B cell (primary cell): ENCODE data around the gene OR51B4. TPM values are rescaled to one million over a fixed set of nuclear protein-coding genes. Genes with fewer than 3 reads are reported as not detected.

ENCODE experiments used
- ATAC-seq: fragments of 200-7000 bp; cut with Tn5 transposase; one replicate; pipeline ENCODE4 v1.10.0; 2021; ENCODE audit warnings: low read depth, mild to moderate bottlenecking, moderate number of reproducible peaks, moderate library complexity
- CTCF ChIA-PET: fragments of 350-600 bp; sonication (Branson Sonifier 250); formaldehyde crosslinking; loops from one replicate; lab custom pipeline; 2021; ENCODE audit warnings: antibody characterized with exemption, inconsistent platforms; lab: Charles Lee
- POLR2A ChIA-PET: fragments of 350-600 bp; sonication (Branson Sonifier 250); formaldehyde crosslinking; loops from one replicate; lab custom pipeline; 2021; ENCODE audit warnings: antibody characterized with exemption; lab: Charles Lee
- DNase-seq: peaks from one replicate; pipeline ENCODE4 v3.0.0; 2013
- H2AFZ ChIP-seq: 2 replicates; pipeline ENCODE4 v1.6.1; 2012; ENCODE audit warnings: mild to moderate bottlenecking, low read depth, low read length; ENCODE audit not compliant: insufficient read depth, poor library complexity, severe bottlenecking
- H3K27ac ChIP-seq, 2 donors: 1 replicate in 1 of 2; 2 replicates in 1 of 2; pipeline ENCODE4 v1.5.1; 2012 to 2013; ENCODE audit warnings: low read length in 2 of 2, mild to moderate bottlenecking in 2 of 2, moderate library complexity in 1 of 2
- H3K27me3 ChIP-seq, 4 experiments: fragments of 200-600 bp in 1 of 4; sonication (generic) in 1 of 4; replicated peaks in 1 of 4; 1 replicate in 2 of 4; 2 replicates in 2 of 4; pipeline versions ENCODE4 v1.6.1 to v1.7.0; 2013 to 2016; ENCODE audit warnings: low read length in 3 of 4, mild to moderate bottlenecking in 2 of 4, mixed read lengths in 1 of 4, moderate library complexity in 1 of 4; ENCODE audit not compliant: insufficient read depth in 4 of 4, control insufficient read depth in 3 of 4; ENCODE audit errors: control extremely low read depth in 1 of 4
- H3K36me3 ChIP-seq, 2 experiments: replicated peaks in 1 of 2; 1 replicate in 1 of 2; 2 replicates in 1 of 2; pipeline versions ENCODE4 v1.6.1 to v1.7.1; 2013; ENCODE audit warnings: low read length in 1 of 2; ENCODE audit not compliant: insufficient read depth in 2 of 2, control insufficient read depth in 1 of 2; ENCODE audit errors: control extremely low read depth in 1 of 2, extremely low read depth in 1 of 2
- H3K4me1 ChIP-seq, 2 donors: fragments of 200-600 bp in 1 of 2; sonication (generic) in 1 of 2; 1 replicate in 1 of 2; 2 replicates in 1 of 2; pipeline versions ENCODE4 v1.5.1 to v1.6.1; 2013 to 2017; ENCODE audit warnings: low read length in 2 of 2; ENCODE audit not compliant: control insufficient read depth in 2 of 2, insufficient read depth in 2 of 2
- H3K4me2 ChIP-seq: replicated peaks from 2 replicates; pipeline ENCODE3; 2012; ENCODE audit warnings: mild to moderate bottlenecking, low read depth, low read length; ENCODE audit not compliant: poor library complexity, severe bottlenecking
- H3K4me3 ChIP-seq, 5 experiments: fragments of 200-600 bp in 1 of 5; sonication (generic) in 1 of 5; 1 replicate in 3 of 5; 2 replicates in 2 of 5; pipeline versions ENCODE4 v1.5.1 to v1.7.0; 2011 to 2016; ENCODE audit warnings: low read length in 4 of 5, mild to moderate bottlenecking in 4 of 5, low read depth in 2 of 5, control low read depth in 1 of 5, moderate library complexity in 1 of 5; ENCODE audit not compliant: insufficient read depth in 1 of 5; ENCODE audit errors: control extremely low read depth in 1 of 5, extremely low read depth in 1 of 5
- H3K79me2 ChIP-seq: fragments of 200-600 bp; sonication (generic); one replicate; pipeline ENCODE4 v1.6.0; 2016; ENCODE audit warnings: low read length; ENCODE audit not compliant: control insufficient read depth, insufficient read depth
- H3K9ac ChIP-seq: fragments of 200-600 bp; sonication (generic); 2 replicates; pipeline ENCODE4 v1.6.1; 2017; ENCODE audit warnings: mild to moderate bottlenecking, low read length, moderate library complexity
- H3K9me3 ChIP-seq, 3 donors: one replicate each; pipeline versions ENCODE4 v1.6.1 to v1.7.1; 2013; ENCODE audit warnings: low read length in 2 of 3; ENCODE audit not compliant: control insufficient read depth in 2 of 3, insufficient read depth in 1 of 3; ENCODE audit errors: control extremely low read depth in 1 of 3
- H4K20me1 ChIP-seq: 2 replicates; pipeline ENCODE4 v1.6.0; 2012; ENCODE audit warnings: mild to moderate bottlenecking, low read length; ENCODE audit not compliant: insufficient read depth, control insufficient read depth, poor library complexity, severe bottlenecking
- H3K27ac Mint-ChIP-seq: one replicate; pipeline ENCODE4 v1.8.0; 2021; ENCODE audit warnings: mixed read lengths
- H3K27me3 Mint-ChIP-seq: one replicate; pipeline ENCODE4 v1.8.0; 2021; ENCODE audit warnings: mixed read lengths
- H3K4me1 Mint-ChIP-seq: one replicate; pipeline ENCODE4 v1.8.0; 2021; ENCODE audit warnings: mixed read lengths
- H3K4me3 Mint-ChIP-seq: one replicate; pipeline ENCODE4 v1.8.0; 2021; ENCODE audit warnings: mixed read lengths
- H3K9me3 Mint-ChIP-seq: one replicate; pipeline ENCODE4 v1.8.0; 2022; ENCODE audit warnings: mixed read lengths; ENCODE audit not compliant: insufficient read depth
- EZH2 ChIP-seq: IDR thresholded peaks from 2 replicates; pipeline ENCODE4 v1.6.1; 2012; ENCODE audit warnings: borderline replicate concordance, low read depth, mild to moderate bottlenecking, moderate library complexity, low read length; ENCODE audit not compliant: insufficient read depth, poor library complexity, severe bottlenecking
- WGBS: methylation state at CpG from one replicate; pipeline ENCODE4 v1.1.5; 2013; ENCODE audit warnings: missing lambda C conversion rate; ENCODE audit not compliant: insufficient coverage; 5-methylcytosine and 5-hydroxymethylcytosine counted together
- intact Hi-C: fragments of 100-400 bp; cut with micrococcal nuclease; formaldehyde crosslinking; loops from one replicate; pipeline ENCODE4 v1.10.0; 2022
- polyA plus RNA-seq: library from polyadenylated mRNA; depleted of rRNA; stranded (reverse); fragments of >200 nt; gene quantifications from 2 replicates; pipeline ENCODE4 v1.2.3, GENCODE V29; 2012
- total RNA-seq, 2 donors: library from RNA; stranded (reverse); fragments of 120-200 nt in 1 of 2; gene quantifications; 1 replicate in 1 of 2; 2 replicates in 1 of 2; pipeline versions ENCODE4 v1.2.3 to v1.2.4, GENCODE V29; 2013 to 2022
- TF ChIP-seq, protein P1 (sequence below): fragments of 200-600 bp; IDR thresholded peaks from one replicate; pipeline ENCODE4 v1.8.0; 2022; ENCODE audit warnings: antibody characterized with exemption, mild to moderate bottlenecking

Gene OR51B4
- total and polyA plus RNA-seq, 2 donors (not counting 1 experiment from before 2014, with no cell fraction given), result 0.21 TPM; not detected in 1

- H3K79me2 ChIP-seq, result no peaks in the 10 kb centered on the region
- no peak overlapping the region for H2AFZ ChIP-seq
- H4K20me1 ChIP-seq, result no peaks in the 10 kb centered on the region
- ATAC-seq, result no peak
- no peaks in the 10 kb centered on the region for H3K9me3 ChIP-seq
- no peaks in the 10 kb centered on the region for H3K4me1 ChIP-seq
- 97% methylated on average over 3 of the region's 5 CpGs for WGBS
- no peak overlapping the region for H3K9ac ChIP-seq
- H3K4me1 Mint-ChIP-seq, result no peaks in the 10 kb centered on the region
- H3K4me2 ChIP-seq, result no peak overlapping the region
- H3K36me3 ChIP-seq, result no peaks in the 10 kb centered on the region
- DNase-seq, result no peak
- no peaks in the 10 kb centered on the region for H3K27me3 Mint-ChIP-seq
- no peak overlapping the region for H3K27ac Mint-ChIP-seq
- H3K4me3 Mint-ChIP-seq, result no peak overlapping the region
- H3K9me3 Mint-ChIP-seq, result no peaks in the 10 kb centered on the region
- ChIA-PET CTCF (no interaction called here), POLR2A (no interaction called here)
- TF ChIP-seq, protein P1, sequence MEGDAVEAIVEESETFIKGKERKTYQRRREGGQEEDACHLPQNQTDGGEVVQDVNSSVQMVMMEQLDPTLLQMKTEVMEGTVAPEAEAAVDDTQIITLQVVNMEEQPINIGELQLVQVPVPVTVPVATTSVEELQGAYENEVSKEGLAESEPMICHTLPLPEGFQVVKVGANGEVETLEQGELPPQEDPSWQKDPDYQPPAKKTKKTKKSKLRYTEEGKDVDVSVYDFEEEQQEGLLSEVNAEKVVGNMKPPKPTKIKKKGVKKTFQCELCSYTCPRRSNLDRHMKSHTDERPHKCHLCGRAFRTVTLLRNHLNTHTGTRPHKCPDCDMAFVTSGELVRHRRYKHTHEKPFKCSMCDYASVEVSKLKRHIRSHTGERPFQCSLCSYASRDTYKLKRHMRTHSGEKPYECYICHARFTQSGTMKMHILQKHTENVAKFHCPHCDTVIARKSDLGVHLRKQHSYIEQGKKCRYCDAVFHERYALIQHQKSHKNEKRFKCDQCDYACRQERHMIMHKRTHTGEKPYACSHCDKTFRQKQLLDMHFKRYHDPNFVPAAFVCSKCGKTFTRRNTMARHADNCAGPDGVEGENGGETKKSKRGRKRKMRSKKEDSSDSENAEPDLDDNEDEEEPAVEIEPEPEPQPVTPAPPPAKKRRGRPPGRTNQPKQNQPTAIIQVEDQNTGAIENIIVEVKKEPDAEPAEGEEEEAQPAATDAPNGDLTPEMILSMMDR, result no peak
- TF ChIP-seq EZH2, result no peak
- intact Hi-C loops, result no loop called here
- no peak overlapping the region for H3K4me3 ChIP-seq
- H3K27me3 ChIP-seq, result peaks cover 0 to 2% (median 0%) of the 10 kb centered on the region in 4 experiments
- H3K27ac ChIP-seq, result no peak overlapping the region
These were observed 27.4 kb downstream of the OR51B4 start for GRCh38 chr11:5274395-5274794.

- Histone ChIP-seq H3K27ac (no peak overlapping the region), H3K79me2 (no peaks in the 10 kb centered on the region), H3K9ac (no peak overlapping the region), H3K9me3 (no peaks in the 10 kb centered on the region), H3K4me3 (no peak overlapping the region), H2AFZ (no peak overlapping the region), H4K20me1 (no peaks in the 10 kb centered on the region), H3K4me1 (no peaks in the 10 kb centered on the region), H3K27me3 (peaks cover 0 to 2% (median 0%) of the 10 kb centered on the region in 4 experiments), H3K36me3 (no peaks in the 10 kb centered on the region), H3K4me2 (no peak overlapping the region)
- no peak overlapping the region for H3K27ac Mint-ChIP-seq
- CTCF ChIA-PET, result no interaction called here
- no peak overlapping the region for H3K4me3 Mint-ChIP-seq
- DNase-seq (no peak), ATAC-seq (no peak)
- POLR2A ChIA-PET, result no interaction called here
- WGBS, result 100% methylated on average over 1 of the region's 4 CpGs
- H3K4me1 Mint-ChIP-seq, result no peaks in the 10 kb centered on the region
- intact Hi-C loops, result no loop called here
- no peaks in the 10 kb centered on the region for H3K27me3 Mint-ChIP-seq
- no peak for TF ChIP-seq EZH2
- TF ChIP-seq, protein P1, result no peak
- no peaks in the 10 kb centered on the region for H3K9me3 Mint-ChIP-seq
These were observed 29.2 kb downstream of the OR51B4 start for GRCh38 chr11:5272395-5273017.
